Kidney epithelial cell (primary cell): ENCODE results near the gene MRPL58. TPM values are rescaled to one million over a fixed set of nuclear protein-coding genes. Genes with fewer than 3 reads are reported as not detected.
"Not testable (repeated sequence)": the region's sequence is repeated elsewhere in the genome, so short reads cannot be mapped to it uniquely, and the experiment has no call there.

Experiments used
- DNase-seq: peaks from one replicate; pipeline ENCODE4 v3.0.0-alpha.2; 2010; ENCODE audit warnings: low read depth
- H3K27me3 ChIP-seq: 2 replicates; pipeline ENCODE4 v1.6.0; 2011; ENCODE audit warnings: low read length; ENCODE audit not compliant: control insufficient read depth, insufficient read depth
- H3K36me3 ChIP-seq: 2 replicates; pipeline ENCODE4 v1.5.1; 2011; ENCODE audit warnings: low read length; ENCODE audit not compliant: control insufficient read depth, insufficient read depth
- H3K4me3 ChIP-seq: 2 replicates; pipeline ENCODE4 v1.5.1; 2011; ENCODE audit warnings: low read depth, mild to moderate bottlenecking, control low read depth, low read length
- CTCF ChIP-seq: IDR thresholded peaks from 2 replicates; pipeline ENCODE4 v1.5.1; 2011; ENCODE audit warnings: mild to moderate bottlenecking, moderate library complexity, low read length, control low read depth, inconsistent platforms; ENCODE audit not compliant: insufficient read depth, poor library complexity, severe bottlenecking
- total RNA-seq: library from RNA; depleted of rRNA; stranded (reverse); fragments of >200 nt; gene quantifications from 2 replicates; pipeline ENCODE4 v1.2.3, GENCODE V29; 2015

Gene MRPL58
- total RNA-seq, result 68.5 and 77.7 TPM in 2 replicates

- TF ChIP-seq CTCF, result peak; percentile 67
These were observed at the start of gene MRPL58 for GRCh38 chr17:75012346-75013091. TSS of gene MRPL58 (plus strand) at chr17:75012670. CDS start at chr17:75012687, 17 bp downstream.

DNA sequence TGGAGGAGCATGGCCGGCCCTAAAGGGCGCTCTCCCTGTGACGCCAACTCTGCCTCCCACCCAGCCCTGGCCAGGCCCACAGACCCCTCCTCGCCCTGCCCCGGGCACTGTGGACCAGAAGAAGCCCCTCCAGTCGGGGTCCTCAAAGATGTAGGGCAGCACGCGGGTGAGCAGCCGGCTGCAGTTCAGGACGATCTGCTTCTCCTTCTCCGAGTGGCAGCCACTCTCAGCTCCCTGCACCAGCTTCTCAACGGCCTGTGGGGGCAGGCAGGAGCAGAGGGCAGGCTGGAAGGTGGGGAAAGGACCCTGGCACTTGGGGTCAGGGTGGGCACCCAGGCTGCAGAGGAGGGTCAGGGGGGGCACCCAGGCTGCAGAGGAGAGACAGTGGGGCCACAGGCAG is 48.8 kb upstream of the MRPL58 start:
- H3K36me3 ChIP-seq, result peaks cover 2% of the 10 kb centered on the region
- H3K4me3 ChIP-seq, result no peak overlapping the region
- no peak for DNase-seq
- no peaks in the 10 kb centered on the region for H3K27me3 ChIP-seq
- peak; percentile 1 for TF ChIP-seq CTCF

More at GRCh38 chr17:75012346-75013091, at the start of gene MRPL58:
- Histone ChIP-seq H3K4me3 (peak within 1 kb of the TSS; percentile 75), H3K27me3 (no peaks in the 10 kb centered on the region), H3K36me3 (no peaks in the 10 kb centered on the region)
- DNase-seq, result no peak

DNA sequence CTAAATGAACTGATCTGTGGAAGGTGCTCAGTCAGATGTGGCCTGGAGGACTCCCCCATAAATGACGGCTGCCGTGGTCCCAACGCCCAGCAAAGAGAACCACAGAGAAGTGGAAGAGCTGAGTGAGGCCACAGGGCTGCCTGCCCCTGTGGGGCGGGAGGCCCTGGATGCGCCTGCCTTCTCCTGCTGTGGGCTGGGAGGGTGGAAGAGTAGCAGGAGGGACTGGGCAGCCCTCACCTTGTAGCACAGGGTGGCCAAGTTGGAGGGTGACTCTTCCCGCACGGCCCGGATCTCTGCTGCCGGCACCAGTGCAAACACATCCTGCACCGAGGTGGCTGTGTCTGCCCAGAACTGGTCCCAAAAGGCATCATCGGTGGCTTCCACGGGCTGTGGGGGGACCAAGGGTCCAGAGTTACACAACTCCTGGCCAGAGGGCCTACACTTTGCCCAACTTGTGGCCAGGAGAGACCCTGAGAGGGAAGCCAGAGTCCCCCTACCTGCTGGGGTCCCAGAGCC is 48.2 kb upstream of the MRPL58 start:
- peaks cover 2% of the 10 kb centered on the region for H3K36me3 ChIP-seq
- H3K27me3 ChIP-seq, result no peaks in the 10 kb centered on the region
- H3K4me3 ChIP-seq, result no peak overlapping the region
- no peak for DNase-seq
- TF ChIP-seq CTCF, result no peak

GRCh38 chr17:74964988-74965622 is 47.4 kb upstream of the MRPL58 start:
- Histone ChIP-seq H3K4me3 (no peak overlapping the region), H3K27me3 (no peaks in the 10 kb centered on the region), H3K36me3 (peaks cover 2% of the 10 kb centered on the region)
- no peak for TF ChIP-seq CTCF
- no peak for DNase-seq

GRCh38 chr17:74968361-74968780 is 44.1 kb upstream of the MRPL58 start:
- H3K4me3 ChIP-seq, result no peak overlapping the region
- no peak for TF ChIP-seq CTCF
- no peak for DNase-seq
- peaks cover 11% of the 10 kb centered on the region for H3K27me3 ChIP-seq
- no peaks in the 10 kb centered on the region for H3K36me3 ChIP-seq

DNA sequence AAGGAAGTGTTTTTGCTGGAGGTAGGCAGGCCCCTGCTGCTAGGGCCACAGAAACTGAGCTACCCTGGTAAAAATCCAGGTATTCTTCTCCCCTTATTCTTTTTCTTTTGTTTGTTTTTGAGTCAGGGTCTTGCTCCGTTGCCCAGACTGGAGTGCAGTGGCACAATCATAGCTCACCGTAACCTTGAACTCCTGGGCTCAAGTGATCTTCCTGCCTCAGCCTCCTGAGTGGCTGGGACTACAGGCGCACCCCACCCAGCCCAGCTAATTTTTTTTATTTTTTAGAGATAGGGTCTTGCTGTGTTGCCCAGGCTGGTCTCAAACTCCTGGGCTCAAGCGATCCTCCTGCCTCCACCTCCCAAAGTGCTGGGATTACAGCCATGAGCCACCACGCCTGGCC is 43.0 kb upstream of the MRPL58 start:
- peaks cover 15% of the 10 kb centered on the region for H3K27me3 ChIP-seq
- H3K36me3 ChIP-seq, DNase-seq, H3K4me3 ChIP-seq: not testable (repeated sequence)
